Spleen (tissue), 11 donors: ENCODE measurements around the gene ANXA8. TPM values are rescaled to one million over a fixed set of nuclear protein-coding genes. Genes with fewer than 3 reads are reported as not detected.

Experiments used
- DNase-seq: peaks from one replicate; pipeline ENCODE4 v3.0.0-alpha.2; 2020
- H3K27ac ChIP-seq, 8 donors: fragments of 200-600 bp; sonication (generic) in 7 of 8; 1 replicate in 4 of 8; 2 replicates in 4 of 8; pipeline versions ENCODE4 v1.5.0 to v1.8.0; 2016 to 2021; ENCODE audit warnings: inconsistent platforms in 4 of 8, mild to moderate bottlenecking in 4 of 8, moderate library complexity in 1 of 8
- H3K27me3 ChIP-seq, 7 donors: fragments of 200-600 bp; sonication (generic) in 6 of 7; replicated peaks in 1 of 7; 1 replicate in 4 of 7; 2 replicates in 3 of 7; pipeline versions ENCODE4 v1.5.0 to v1.8.0; 2016 to 2021; ENCODE audit warnings: inconsistent platforms in 3 of 7, mild to moderate bottlenecking in 1 of 7
- H3K36me3 ChIP-seq, 6 donors: fragments of 200-600 bp; sonication (generic) in 5 of 6; 1 replicate in 4 of 6; 2 replicates in 2 of 6; pipeline versions ENCODE4 v1.5.0 to v1.8.0; 2016 to 2021; ENCODE audit warnings: inconsistent platforms in 2 of 6
- H3K4me1 ChIP-seq, 6 donors: fragments of 200-600 bp; sonication (generic) in 5 of 6; 1 replicate in 3 of 6; 2 replicates in 3 of 6; pipeline versions ENCODE4 v1.5.0 to v1.8.0; 2016 to 2021; ENCODE audit warnings: inconsistent platforms in 3 of 6
- H3K4me3 ChIP-seq, 8 donors: fragments of 200-600 bp; sonication (generic) in 7 of 8; 1 replicate in 4 of 8; 2 replicates in 4 of 8; pipeline versions ENCODE4 v1.5.0 to v1.8.0; 2016 to 2021; ENCODE audit warnings: inconsistent platforms in 4 of 8, mild to moderate bottlenecking in 4 of 8, moderate library complexity in 2 of 8
- H3K9me3 ChIP-seq, 8 donors: fragments of 200-600 bp; sonication (generic) in 7 of 8; 1 replicate in 4 of 8; 2 replicates in 4 of 8; pipeline versions ENCODE4 v1.5.0 to v1.8.0; 2016 to 2021; ENCODE audit warnings: inconsistent platforms in 4 of 8
- POLR2A ChIP-seq, 3 donors: fragments of 450-650 bp; IDR thresholded peaks; one replicate each; pipeline ENCODE4 v1.5.1; 2017; ENCODE audit warnings: antibody characterized with exemption in 3 of 3, mild to moderate bottlenecking in 1 of 3
- POLR2AphosphoS5 ChIP-seq, 3 donors: sonication (generic); formaldehyde crosslinking; IDR thresholded peaks; one replicate each; pipeline ENCODE4 v1.5.1; 2017; ENCODE audit warnings: antibody characterized with exemption in 3 of 3
- WGBS, 5 donors: extraction: QIAGEN DNeasy Blood & Tissue Kit in 3 of 5; methylation state at CpG; one replicate each; pipeline versions ENCODE4 v1.1.5 to v1.1.7; 2013 to 2018; 5-methylcytosine and 5-hydroxymethylcytosine counted together
- intact Hi-C: fragments of 100-400 bp; cut with DNase I; formaldehyde crosslinking; loops from one replicate; pipeline ENCODE4 v1.15.0; 2023; ENCODE audit warnings: low total_unique reads
- polyA plus RNA-seq, 3 donors: library from polyadenylated mRNA; stranded (reverse); fragments of 200-250 nt; gene quantifications; one replicate each; pipeline ENCODE4 v1.2.1, GENCODE V29; 2013
- total RNA-seq, 7 donors: library from RNA; depleted of rRNA in 3 of 7; stranded (reverse); fragments of >200 nt in 3 of 7; fragmentation: NEBNext Ultra II Directional in 4 of 7; extraction: Animal tissue kit (Norgen Biotek cat#: 25700) in 4 of 7; gene quantifications; one replicate each; pipeline versions ENCODE4 v1.1.0 to v1.2.1, GENCODE V29; 2016 to 2021
- TF ChIP-seq, protein P1 (sequence below), 11 experiments: fragments of 200-600 bp in 7 of 11; fragments of 450-650 bp in 4 of 11; sonication (generic) in 4 of 11; IDR thresholded peaks in 8 of 11; conservative IDR thresholded peaks in 3 of 11; 1 replicate in 7 of 11; 2 replicates in 4 of 11; pipeline versions ENCODE4 v1.4.0 to v1.8.0; 2016 to 2021; ENCODE audit warnings: antibody characterized with exemption in 11 of 11, inconsistent platforms in 4 of 11, mild to moderate bottlenecking in 1 of 11
- donor health status: healthy with polysubstance abuse.
- donor health status: DM: no; HTN: no; CAD: no; lungs with moderate emphysema.
- donor health status: DM: no; HTN: no; CAD: no.
- donor health status: Bipolar disorder and iron deficiency.
- donor health status: healthy.
- donor health status: DM: no; HTN: no; CAD: no.
- donor health status: DM: yes; HTN: yes; CAD: no.

Gene ANXA8
- total and polyA plus RNA-seq, 10 donors: 0.04 to 0.32 (median 0.20) TPM; not detected in 6

DNA sequence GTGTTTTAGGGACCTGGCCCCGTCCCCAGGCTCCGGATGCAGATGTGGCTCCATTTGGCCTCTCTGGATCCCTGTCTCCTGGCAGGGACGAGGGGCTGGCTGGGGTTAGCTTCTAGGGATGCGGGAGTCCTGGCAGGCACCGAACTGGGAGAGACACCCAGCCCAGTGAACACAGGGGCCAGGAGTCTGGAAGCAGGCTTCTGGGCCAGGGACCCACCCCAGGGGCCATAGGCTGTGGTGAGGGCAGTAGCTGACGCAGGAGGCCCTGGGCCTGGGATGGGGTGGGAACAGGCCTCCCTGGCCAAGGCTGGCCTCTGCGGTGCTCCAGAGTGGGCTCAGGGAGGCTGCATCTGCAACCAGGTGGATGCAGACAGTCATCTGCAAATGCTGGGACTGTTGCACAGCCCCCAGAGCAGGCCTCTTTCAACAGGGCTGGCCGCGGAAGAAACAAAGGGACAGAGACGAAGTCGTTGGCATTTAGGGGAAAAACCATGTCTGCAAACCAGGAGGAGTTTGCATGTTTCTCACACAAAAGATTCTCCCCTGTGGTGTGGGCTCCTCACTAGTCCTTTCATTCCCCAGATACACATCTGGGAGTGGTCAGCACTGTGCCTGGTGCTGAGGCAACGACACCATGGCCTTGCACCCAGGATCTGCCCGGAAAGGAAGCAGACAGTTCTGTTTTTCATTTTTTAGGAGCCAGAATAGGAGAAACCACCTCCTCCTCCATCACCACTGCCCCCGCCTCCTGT lies 63.4 kb downstream of the ANXA8 start:
- TF ChIP-seq, protein P1, sequence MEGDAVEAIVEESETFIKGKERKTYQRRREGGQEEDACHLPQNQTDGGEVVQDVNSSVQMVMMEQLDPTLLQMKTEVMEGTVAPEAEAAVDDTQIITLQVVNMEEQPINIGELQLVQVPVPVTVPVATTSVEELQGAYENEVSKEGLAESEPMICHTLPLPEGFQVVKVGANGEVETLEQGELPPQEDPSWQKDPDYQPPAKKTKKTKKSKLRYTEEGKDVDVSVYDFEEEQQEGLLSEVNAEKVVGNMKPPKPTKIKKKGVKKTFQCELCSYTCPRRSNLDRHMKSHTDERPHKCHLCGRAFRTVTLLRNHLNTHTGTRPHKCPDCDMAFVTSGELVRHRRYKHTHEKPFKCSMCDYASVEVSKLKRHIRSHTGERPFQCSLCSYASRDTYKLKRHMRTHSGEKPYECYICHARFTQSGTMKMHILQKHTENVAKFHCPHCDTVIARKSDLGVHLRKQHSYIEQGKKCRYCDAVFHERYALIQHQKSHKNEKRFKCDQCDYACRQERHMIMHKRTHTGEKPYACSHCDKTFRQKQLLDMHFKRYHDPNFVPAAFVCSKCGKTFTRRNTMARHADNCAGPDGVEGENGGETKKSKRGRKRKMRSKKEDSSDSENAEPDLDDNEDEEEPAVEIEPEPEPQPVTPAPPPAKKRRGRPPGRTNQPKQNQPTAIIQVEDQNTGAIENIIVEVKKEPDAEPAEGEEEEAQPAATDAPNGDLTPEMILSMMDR (IDR thresholded peaks at IDR 0.05 in 8 of 11, conservative IDR thresholded peaks at IDR 0.05 in 3 of 11): no peak
- TF ChIP-seq POLR2AphosphoS5 (IDR thresholded peaks at IDR 0.05) (no peak), POLR2A (IDR thresholded peaks at IDR 0.05) (no peak)
- no peaks in the 10 kb centered on the region for H3K9me3 ChIP-seq
- intact Hi-C loops: no loop called here
- peak; percentile 68 for DNase-seq
- H3K4me1 ChIP-seq: no peaks in the 10 kb centered on the region
- no peak overlapping the region for H3K27ac ChIP-seq
- WGBS, 5 donors: 78 to 95% (median 86%) methylated on average over 11 to 14 of the region's 14 CpGs
- no peaks in the 10 kb centered on the region for H3K36me3 ChIP-seq
- peaks cover 0 to 5% (median 0%) of the 10 kb centered on the region in 7 donors for H3K27me3 ChIP-seq
- H3K4me3 ChIP-seq: no peak overlapping the region

DNA sequence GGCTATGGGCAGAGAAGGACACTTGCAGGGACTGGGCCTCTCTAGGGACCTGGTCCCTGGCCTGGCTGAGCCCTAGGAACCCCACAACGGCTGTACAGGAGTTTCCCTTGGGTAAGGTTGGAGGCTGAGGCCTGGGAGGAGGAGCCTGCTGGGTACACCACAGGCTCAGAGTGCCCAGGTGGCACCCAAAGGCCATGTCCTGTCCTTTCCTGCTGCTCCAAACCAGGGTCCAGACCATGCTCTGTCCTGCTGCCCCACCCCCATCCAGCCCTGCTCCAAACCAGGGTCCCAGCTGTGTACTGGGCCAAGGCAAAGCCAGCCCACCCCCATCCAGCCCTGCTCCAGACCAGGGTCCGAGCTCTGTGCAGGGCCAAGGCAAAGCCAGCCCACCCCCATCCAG lies 64.5 kb downstream of the ANXA8 start:
- intact Hi-C loops: no loop called here
- no peaks in the 10 kb centered on the region for H3K4me1 ChIP-seq
- H3K27ac ChIP-seq: no peak overlapping the region
- peaks cover 0 to 5% (median 0%) of the 10 kb centered on the region in 7 donors for H3K27me3 ChIP-seq
- H3K9me3 ChIP-seq: no peaks in the 10 kb centered on the region
- WGBS, 5 donors: 70 to 92% (median 90%) methylated on average over 2 of the region's 2 CpGs
- DNase-seq: peak; percentile 54
- H3K36me3 ChIP-seq: no peaks in the 10 kb centered on the region
- no peak overlapping the region for H3K4me3 ChIP-seq
- TF ChIP-seq, protein P1 (IDR thresholded peaks at IDR 0.05 in 8 of 11, conservative IDR thresholded peaks at IDR 0.05 in 3 of 11): no peak
- TF ChIP-seq POLR2AphosphoS5 (IDR thresholded peaks at IDR 0.05): no peak
- no peak for TF ChIP-seq POLR2A (IDR thresholded peaks at IDR 0.05)

DNA sequence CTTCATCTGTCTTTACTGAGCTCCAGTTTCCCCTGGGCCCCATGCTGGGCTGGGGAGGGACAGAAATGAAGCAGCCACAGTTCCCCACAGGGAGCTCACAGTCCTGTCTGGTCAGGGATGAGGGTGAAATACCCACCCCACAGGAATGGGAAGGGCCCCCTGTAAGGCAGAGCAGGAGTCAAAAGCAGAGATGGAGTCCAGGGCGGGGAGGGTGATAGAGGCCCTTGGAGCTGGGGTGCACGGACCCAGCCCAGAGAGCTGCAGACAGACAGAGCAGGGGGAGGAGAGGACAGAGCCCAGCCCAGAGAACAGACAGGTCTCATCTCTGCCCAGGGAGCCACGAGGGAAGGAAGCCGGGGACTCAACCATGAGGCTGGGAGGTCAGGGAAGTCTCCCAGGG lies 64.9 kb downstream of the ANXA8 start:
- no peak for TF ChIP-seq POLR2A (IDR thresholded peaks at IDR 0.05)
- TF ChIP-seq POLR2AphosphoS5 (IDR thresholded peaks at IDR 0.05): no peak
- TF ChIP-seq, protein P1 (IDR thresholded peaks at IDR 0.05 in 8 of 11, conservative IDR thresholded peaks at IDR 0.05 in 3 of 11): no peak
- WGBS, 5 donors: 69 to 92% (median 81%) methylated on average over 4 of the region's 4 CpGs
- H3K27ac ChIP-seq: no peak overlapping the region
- H3K9me3 ChIP-seq: no peaks in the 10 kb centered on the region
- H3K27me3 ChIP-seq: peaks cover 0 to 7% (median 0%) of the 10 kb centered on the region in 7 donors
- H3K4me1 ChIP-seq: no peaks in the 10 kb centered on the region
- intact Hi-C loops: no loop called here
- no peak overlapping the region for H3K4me3 ChIP-seq
- H3K36me3 ChIP-seq: no peaks in the 10 kb centered on the region
- peak; percentile 27 for DNase-seq

DNA sequence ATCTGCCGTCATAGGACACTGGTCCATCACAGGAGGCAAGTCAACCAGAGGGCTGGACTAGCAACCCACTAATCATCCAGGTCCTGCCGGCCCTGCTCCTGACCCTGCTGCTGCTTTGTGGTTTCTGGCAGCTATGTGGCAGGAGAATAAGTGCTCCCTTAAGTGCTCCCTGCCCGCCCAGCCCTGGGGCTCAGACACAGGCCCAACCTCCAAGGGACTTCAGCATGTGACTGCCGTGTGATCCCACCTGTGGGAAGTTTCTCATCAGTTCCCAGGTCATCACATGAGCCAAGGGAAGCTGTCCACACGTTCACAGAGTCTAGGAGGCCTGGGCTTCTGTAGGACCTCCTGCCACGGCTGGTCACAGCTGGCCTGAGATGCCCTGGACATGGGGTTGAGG lies 65.6 kb downstream of the ANXA8 start:
- Histone ChIP-seq H3K9me3 (no peaks in the 10 kb centered on the region), H3K27me3 (peaks cover 0 to 12% (median 0%) of the 10 kb centered on the region in 7 donors), H3K36me3 (no peaks in the 10 kb centered on the region), H3K4me1 (no peaks in the 10 kb centered on the region), H3K27ac (no peak overlapping the region), H3K4me3 (no peak overlapping the region)
- intact Hi-C loops: no loop called here
- TF ChIP-seq, protein P1 (IDR thresholded peaks at IDR 0.05 in 8 of 11, conservative IDR thresholded peaks at IDR 0.05 in 3 of 11): no peak
- TF ChIP-seq POLR2A (IDR thresholded peaks at IDR 0.05) (no peak), POLR2AphosphoS5 (IDR thresholded peaks at IDR 0.05) (no peak)
- WGBS, 5 donors: 70 to 92% (median 86%) methylated on average over 3 to 6 of the region's 6 CpGs
- peak; percentile 54 for DNase-seq
